Erythroblast (primary cell): ENCODE measurements around the gene KRT33A.

Experiments used
- GATA1 ChIP-seq: IDR thresholded peaks from 2 replicates; pipeline ENCODE4 v1.6.1; 2011; ENCODE audit warnings: low read depth, mild to moderate bottlenecking, control low read depth, low read length, moderate library complexity
- POLR2A ChIP-seq: IDR thresholded peaks from 2 replicates; pipeline ENCODE4 v1.6.1; 2011; ENCODE audit warnings: mild to moderate bottlenecking, low read length

GRCh38 chr17:41327411-41328120 lies 23.1 kb downstream of the KRT33A start:
- no peak for TF ChIP-seq POLR2A
- no peak for TF ChIP-seq GATA1
